HG03175 (cell line): ENCODE results near the gene PDE8A.
"Not testable (repeated sequence)": the region's sequence is repeated elsewhere in the genome, so short reads cannot be mapped to it uniquely, and the experiment has no call there.

ENCODE experiments used
- ATAC-seq: cut with Tn5 transposase; IDR thresholded peaks from one replicate; pipeline ENCODE4 v1.9.1; 2021; ENCODE audit warnings: mild to moderate bottlenecking, moderate library complexity; ENCODE audit not compliant: unreplicated experiment

The PDE8A gene

GRCh38 chr15:85157344-85157743 is 175.7 kb downstream of the PDE8A start:
- ATAC-seq, result no peak

DNA sequence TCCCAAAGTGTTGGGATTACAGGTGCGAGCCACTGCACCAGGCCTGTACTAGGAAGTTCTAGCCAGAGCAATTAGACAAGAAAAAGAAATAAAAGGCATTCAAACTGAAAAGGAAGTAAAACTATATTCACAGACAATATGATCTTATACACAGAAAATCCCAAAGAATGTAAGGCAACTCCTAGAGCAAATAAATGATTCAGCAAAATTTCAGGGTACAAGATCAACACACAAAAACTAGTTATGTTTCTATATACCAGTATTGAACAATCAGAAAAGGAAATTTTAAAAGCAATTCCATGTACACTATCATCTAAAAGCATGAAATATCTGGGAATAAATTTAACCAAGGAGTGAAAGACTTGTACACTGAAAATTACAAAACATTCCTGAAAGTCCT is 180.6 kb downstream of the PDE8A start:
- no peak for ATAC-seq

- ATAC-seq, result no peak
These were observed 183.3 kb downstream of the PDE8A start for GRCh38 chr15:85164841-85165466.

GRCh38 chr15:85167568-85167967 is 185.9 kb downstream of the PDE8A start:
- ATAC-seq, result no peak

DNA sequence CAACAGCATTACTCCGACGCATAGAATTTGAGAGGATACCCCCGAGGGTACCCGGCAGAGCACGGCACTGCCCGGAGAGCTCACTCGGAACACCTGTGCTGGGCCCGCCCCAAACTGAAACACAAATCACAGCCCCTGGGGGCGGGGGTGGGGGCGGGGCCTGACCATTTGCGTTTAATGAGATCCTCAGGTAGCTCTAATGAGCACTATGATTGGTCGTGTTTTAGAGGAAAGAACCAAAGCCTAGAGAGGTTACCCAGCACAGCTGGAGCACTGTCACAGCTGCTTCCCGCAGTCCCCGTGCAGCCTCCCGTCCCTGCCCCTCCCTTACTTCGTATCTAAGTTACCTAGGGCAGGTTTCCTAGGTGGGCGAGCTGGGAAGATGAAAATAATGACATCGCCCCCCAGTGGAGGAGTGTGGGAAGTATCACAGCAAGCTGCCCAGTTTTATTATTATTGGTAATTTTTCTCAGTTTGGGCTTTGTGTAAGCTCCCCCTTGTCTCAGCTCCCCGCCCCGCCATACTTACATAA is 187.1 kb downstream of the PDE8A start:
- no peak for ATAC-seq

- ATAC-seq, result no peak
These were observed 190.1 kb downstream of the PDE8A start for GRCh38 chr15:85171736-85172135.

GRCh38 chr15:85172846-85173490 is 191.3 kb downstream of the PDE8A start:
- ATAC-seq, result no peak

GRCh38 chr15:85173630-85174029 is 192.0 kb downstream of the PDE8A start:
- not testable (repeated sequence) for ATAC-seq

GRCh38 chr15:85174521-85174920 is 192.9 kb downstream of the PDE8A start:
- no peak for ATAC-seq

DNA sequence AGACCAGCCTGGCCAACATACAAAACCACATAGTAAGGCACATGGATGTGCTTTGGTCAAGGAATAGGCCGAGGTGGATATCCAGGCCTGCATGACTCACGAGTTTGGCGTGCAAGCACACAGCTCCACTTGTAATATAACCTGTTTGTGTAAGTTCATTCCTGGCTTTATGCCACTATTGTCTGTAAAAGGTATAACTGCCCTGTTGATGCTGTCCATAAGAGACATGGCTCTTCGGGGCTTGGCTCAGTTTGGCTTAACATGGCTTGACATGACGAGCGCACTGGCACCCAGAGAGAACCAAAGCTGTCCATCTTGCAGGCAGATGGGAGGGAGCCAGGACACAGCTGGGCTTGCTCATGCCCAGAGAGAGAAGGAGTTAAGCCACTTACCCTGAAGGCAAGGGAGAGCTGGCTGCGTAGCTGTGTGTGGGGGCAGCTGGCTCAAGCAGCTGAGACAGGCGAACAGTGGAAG is 195.4 kb downstream of the PDE8A start:
- not testable (repeated sequence) for ATAC-seq

- no peak for ATAC-seq
These were observed 196.7 kb downstream of the PDE8A start for GRCh38 chr15:85178308-85178707.

GRCh38 chr15:85179700-85180099 is 198.0 kb downstream of the PDE8A start:
- no peak for ATAC-seq

DNA sequence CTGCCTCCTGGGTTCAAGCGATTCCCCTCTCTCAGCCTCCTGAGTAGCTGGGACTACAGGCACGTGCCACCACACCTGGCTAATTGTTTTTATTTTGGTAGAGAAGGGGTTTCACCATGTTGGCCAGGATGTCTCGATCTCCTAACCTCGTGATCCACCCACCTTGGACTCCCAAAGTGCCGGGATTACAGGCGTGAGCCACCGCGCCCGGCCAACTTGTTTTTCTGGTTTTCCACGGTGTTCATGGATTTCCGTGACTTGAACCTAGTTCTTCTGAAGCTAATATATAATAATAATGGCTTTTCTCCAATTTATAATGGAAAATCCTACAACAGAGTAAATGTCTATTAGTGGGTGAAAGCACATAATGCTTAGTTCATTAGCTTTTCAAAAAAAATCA is 203.7 kb downstream of the PDE8A start:
- not testable (repeated sequence) for ATAC-seq

DNA sequence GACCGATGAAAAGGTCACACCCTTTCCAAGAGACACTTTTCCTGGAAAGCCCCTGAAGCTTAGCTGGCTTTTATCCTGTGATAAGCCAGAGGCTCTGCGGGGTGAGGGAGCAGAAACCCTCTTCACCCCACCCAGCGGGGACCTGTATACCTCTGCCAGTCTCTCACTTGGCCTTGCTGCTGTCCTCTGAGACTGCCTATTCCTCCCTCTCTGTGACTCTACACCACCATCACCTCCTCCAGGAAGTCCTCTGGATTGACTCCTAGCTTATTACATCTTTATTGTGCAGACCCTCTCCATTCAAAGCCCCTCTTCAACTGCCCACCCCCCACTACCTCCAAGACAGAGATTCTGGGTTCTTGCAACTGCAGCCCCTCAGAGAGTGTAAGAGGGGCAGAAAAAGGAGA is 206.5 kb downstream of the PDE8A start:
- ATAC-seq, result not testable (repeated sequence)
